GM12878 (cell line): Measurements from ENCODE around the gene STAG1. TPM values are rescaled to one million over a fixed set of nuclear protein-coding genes. Genes with fewer than 3 reads are reported as not detected.

Experiments
- ATAC-seq: fragments of 200-7000 bp; cut with Tn5 transposase; 3 replicates; pipeline ENCODE4 v1.9.1; 2020; ENCODE audit warnings: mild to moderate bottlenecking, moderate library complexity
- BruUV-seq: library from RNA; stranded (reverse); fragments of 400-500 nt; replicated peaks from 2 replicates; lab custom pipeline; 2021; lab: Mats Ljungman, UMichigan
- CTCF ChIA-PET: fragments of 300-600 bp; sonication (Branson Sonifier 250); formaldehyde crosslinking; extraction: SDS; loops from one replicate; lab custom pipeline; 2021; ENCODE audit warnings: inconsistent platforms; lab: Yijun Ruan, JAX
- POLR2A ChIA-PET: fragments of 350-600 bp; formaldehyde crosslinking; extraction: SDS; loops from one replicate; lab custom pipeline; 2021; ENCODE audit warnings: inconsistent platforms; lab: Charles Lee
- RAD21 ChIA-PET: fragments of 300-600 bp; sonication (Branson Sonifier 250); formaldehyde crosslinking; loops from one replicate; lab custom pipeline; 2023; ENCODE audit warnings: antibody characterized with exemption; ENCODE audit not compliant: unreplicated experiment; lab: Charles Lee
- SMC1A ChIA-PET: fragments of 300-600 bp; sonication (Branson Sonifier 250); formaldehyde crosslinking; loops from one replicate; lab custom pipeline; 2023; ENCODE audit not compliant: unreplicated experiment, uncharacterized antibody; lab: Charles Lee
- DNase-seq: peaks from one replicate; pipeline ENCODE4 v3.0.0-alpha.2; 2011; ENCODE audit warnings: low read depth, low spot score
- FAIRE-seq: peaks from 3 replicates; lab custom pipeline; 2011; peaks lifted over from hg19 to GRCh38; lab: Jason Lieb, UNC
- H2AFZ ChIP-seq: 2 replicates; pipeline ENCODE4 v1.6.0; 2011; ENCODE audit warnings: low read depth, low read length, control low read depth; ENCODE audit not compliant: control insufficient read depth
- H3K27ac ChIP-seq: 2 replicates; pipeline ENCODE4 v1.5.1; 2011; ENCODE audit warnings: control low read depth; ENCODE audit not compliant: control insufficient read depth, insufficient read depth
- H3K27me3 ChIP-seq, 2 experiments: replicated peaks in 1 of 2; 2 replicates each; pipeline versions ENCODE4 v1.6.0 to v1.6.1; 2011; ENCODE audit warnings: low read length in 1 of 2; ENCODE audit not compliant: control insufficient read depth in 2 of 2, insufficient read depth in 2 of 2
- H3K36me3 ChIP-seq, 2 experiments: 2 replicates each; pipeline ENCODE4 v1.5.1; 2011; ENCODE audit warnings: low read length in 1 of 2; ENCODE audit not compliant: control insufficient read depth in 2 of 2, insufficient read depth in 2 of 2
- H3K4me1 ChIP-seq: 2 replicates; pipeline ENCODE4 v1.6.1; 2011; ENCODE audit warnings: mild to moderate bottlenecking, low read length, moderate library complexity, mixed read lengths; ENCODE audit not compliant: control insufficient read depth, insufficient read depth
- H3K4me2 ChIP-seq: 2 replicates; pipeline ENCODE4 v1.6.0; 2011; ENCODE audit warnings: control low read depth; ENCODE audit not compliant: control insufficient read depth, insufficient read depth
- H3K4me3 ChIP-seq: fragments of 200-600 bp; sonication (generic); 2 replicates; pipeline ENCODE4 v1.5.1; 2016
- H3K79me2 ChIP-seq: 2 replicates; pipeline ENCODE4 v1.6.0; 2011; ENCODE audit warnings: low read length; ENCODE audit not compliant: control insufficient read depth, insufficient read depth
- H3K9ac ChIP-seq: 2 replicates; pipeline ENCODE4 v1.8.0; 2011; ENCODE audit warnings: low read length, control low read depth, mixed read lengths; ENCODE audit not compliant: control insufficient read depth, insufficient read depth
- H3K9me3 ChIP-seq: replicated peaks from 3 replicates; pipeline ENCODE4 v1.5.1; 2011; ENCODE audit warnings: mild to moderate bottlenecking, low read length; ENCODE audit not compliant: control insufficient read depth, insufficient read depth
- H4K20me1 ChIP-seq: 2 replicates; pipeline ENCODE4 v1.6.0; 2011; ENCODE audit not compliant: control insufficient read depth, insufficient read depth
- ATF7 ChIP-seq: fragments of 450-650 bp; IDR thresholded peaks from 2 replicates; pipeline ENCODE4 v1.6.1; 2016; ENCODE audit warnings: low read depth, mild to moderate bottlenecking
- BCL11A ChIP-seq: IDR thresholded peaks from 2 replicates; pipeline ENCODE4 v1.6.1; 2011; ENCODE audit warnings: low read depth, low read length
- CREB1 ChIP-seq: IDR thresholded peaks from 2 replicates; pipeline ENCODE4 v1.6.1; 2012; ENCODE audit warnings: low read depth, mild to moderate bottlenecking, inconsistent platforms
- LARP7 ChIP-seq: fragments of 450-650 bp; IDR thresholded peaks from 2 replicates; pipeline ENCODE4 v1.6.1; 2017; ENCODE audit warnings: mild to moderate bottlenecking
- POLR2A ChIP-seq: IDR thresholded peaks from 2 replicates; pipeline ENCODE4 v1.6.1; 2011; ENCODE audit warnings: low read depth, mild to moderate bottlenecking, low read length
- POU2F2 ChIP-seq: IDR thresholded peaks from 3 replicates; pipeline ENCODE4 v1.6.1; 2011; ENCODE audit warnings: low read depth, mild to moderate bottlenecking, low read length, borderline replicate concordance
- SP1 ChIP-seq: IDR thresholded peaks from one replicate; pipeline ENCODE4 v1.6.1; 2011; ENCODE audit warnings: low read depth, low read length
- SUPT20H ChIP-seq: IDR thresholded peaks from 2 replicates; pipeline ENCODE4 v1.6.1; 2011; ENCODE audit warnings: low read depth, mild to moderate bottlenecking, low read length, moderate library complexity, borderline replicate concordance; ENCODE audit not compliant: control insufficient read depth
- SUZ12 ChIP-seq: fragments of 200-600 bp; sonication (generic); IDR thresholded peaks from one replicate; pipeline ENCODE4 v1.6.1; 2018; ENCODE audit warnings: antibody characterized with exemption, mild to moderate bottlenecking; ENCODE audit not compliant: unreplicated experiment
- ZNF207 ChIP-seq: fragments of 450-650 bp; IDR thresholded peaks from 2 replicates; pipeline ENCODE4 v1.6.1; 2014; ENCODE audit warnings: antibody characterized with exemption, mild to moderate bottlenecking, borderline replicate concordance
- WGBS: methylation state at CpG from one replicate; pipeline ENCODE4 v1.1.6; 2016; ENCODE audit warnings: low lambda C conversion rate; ENCODE audit not compliant: insufficient replicate concordance, insufficient coverage; ENCODE audit errors: missing lambda C conversion rate; 5-methylcytosine and 5-hydroxymethylcytosine counted together
- in situ Hi-C: fragments of 300-500 bp; cut with MboI; formaldehyde crosslinking; loops from 9 replicates; pipeline ENCODE4 v1.14.3; 2018; ENCODE audit warnings: mixed read lengths
- intact Hi-C: fragments of 100-400 bp; cut with micrococcal nuclease; formaldehyde crosslinking; loops from one replicate; pipeline ENCODE4 v1.14.2; 2022; ENCODE audit not compliant: unreplicated experiment
- polyA plus RNA-seq, 11 experiments: library from polyadenylated mRNA; depleted of rRNA in 4 of 11; unstranded in 6 of 11; stranded (reverse) in 5 of 11; fragments of >200 nt; fragmentation: Nextera tagmentation in 4 of 11; fragmentation: Illumina TruSeq in 1 of 11; extraction: Ambion mirVana in 4 of 11; extraction: Trizol in 1 of 11; gene quantifications; 1 replicate in 1 of 11; 2 replicates in 10 of 11; pipeline versions ENCODE4 v1.2.1 to v1.2.3, GENCODE V29; 2011 to 2016; ENCODE audit warnings: inconsistent platforms in 2 of 11, missing spikeins in 2 of 11, low read depth in 1 of 11
- total RNA-seq, 4 experiments: library from RNA; depleted of rRNA in 3 of 4; stranded (reverse); fragments of >200 nt in 3 of 4; fragmentation: Illumina TruSeq in 1 of 4; extraction: Trizol in 1 of 4; gene quantifications; 2 replicates each; pipeline versions ENCODE4 v1.2.1 to v1.2.3, GENCODE V29; 2013 to 2021
- TF ChIP-seq, protein P1 (sequence below): IDR thresholded peaks from 2 replicates; pipeline ENCODE4 v1.6.1; 2012; ENCODE audit warnings: low read length, inconsistent platforms
- TF ChIP-seq, protein P2 (sequence below): fragments of 450-650 bp; IDR thresholded peaks from 2 replicates; pipeline ENCODE4 v1.6.1; 2017; ENCODE audit warnings: low read depth, mild to moderate bottlenecking, moderate library complexity
- TF ChIP-seq, protein P3 (sequence below): fragments of 450-650 bp; IDR thresholded peaks from 2 replicates; pipeline ENCODE4 v1.6.1; 2018; ENCODE audit warnings: borderline replicate concordance, mild to moderate bottlenecking; ENCODE audit not compliant: partially characterized antibody
- TF ChIP-seq, protein P4 (sequence below): fragments of 450-650 bp; IDR thresholded peaks from 2 replicates; pipeline ENCODE4 v1.6.1; 2016; ENCODE audit warnings: mild to moderate bottlenecking
- TF ChIP-seq, protein P5 (sequence below): fragments of 450-650 bp; IDR thresholded peaks from 2 replicates; pipeline ENCODE4 v1.6.1; 2017; ENCODE audit warnings: antibody characterized with exemption, mild to moderate bottlenecking, moderate library complexity

Gene STAG1
- total and polyA plus RNA-seq, 10 of the 15 experiments (the other 5 are each of a cell fraction or from before 2014, with no cell fraction given) = 4.4 to 30.1 (median 20.2) TPM

DNA sequence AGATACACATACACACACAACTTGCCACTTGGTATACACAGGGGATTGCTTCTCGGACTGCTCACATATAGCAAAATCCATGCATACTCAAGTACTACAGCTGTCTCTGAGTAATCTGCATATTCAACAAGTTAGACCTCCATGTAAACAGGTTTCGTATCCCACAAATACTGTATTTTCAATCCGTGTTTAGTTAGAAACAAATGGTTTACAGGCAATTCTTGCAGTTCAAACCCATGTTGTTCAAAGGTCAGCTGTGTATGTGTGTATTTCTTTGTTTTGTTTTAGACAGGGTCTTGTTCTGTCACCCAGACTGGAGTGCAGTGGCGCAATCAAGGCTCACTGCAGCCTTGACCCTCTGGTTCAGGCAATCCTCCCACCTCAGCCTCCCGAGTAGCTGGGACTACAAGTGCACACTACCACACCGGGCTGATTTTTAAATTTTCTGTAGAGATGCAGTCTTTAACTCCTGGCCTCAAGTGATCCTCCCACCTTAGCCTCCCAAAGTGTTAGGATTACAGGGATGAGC is 253.2 kb downstream of the STAG1 start:
- H3K4me2 ChIP-seq = no peak overlapping the region
- CTCF ChIA-PET = no interaction called here
- TF ChIP-seq, protein P1, sequence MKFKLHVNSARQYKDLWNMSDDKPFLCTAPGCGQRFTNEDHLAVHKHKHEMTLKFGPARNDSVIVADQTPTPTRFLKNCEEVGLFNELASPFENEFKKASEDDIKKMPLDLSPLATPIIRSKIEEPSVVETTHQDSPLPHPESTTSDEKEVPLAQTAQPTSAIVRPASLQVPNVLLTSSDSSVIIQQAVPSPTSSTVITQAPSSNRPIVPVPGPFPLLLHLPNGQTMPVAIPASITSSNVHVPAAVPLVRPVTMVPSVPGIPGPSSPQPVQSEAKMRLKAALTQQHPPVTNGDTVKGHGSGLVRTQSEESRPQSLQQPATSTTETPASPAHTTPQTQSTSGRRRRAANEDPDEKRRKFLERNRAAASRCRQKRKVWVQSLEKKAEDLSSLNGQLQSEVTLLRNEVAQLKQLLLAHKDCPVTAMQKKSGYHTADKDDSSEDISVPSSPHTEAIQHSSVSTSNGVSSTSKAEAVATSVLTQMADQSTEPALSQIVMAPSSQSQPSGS = no peak
- TF ChIP-seq POLR2A (no peak), SUZ12 (no peak), CREB1 (no peak), LARP7 (no peak), ZNF207 (no peak), ATF7 (no peak), POU2F2 (no peak), SP1 (no peak), BCL11A (no peak), SUPT20H (no peak)
- TF ChIP-seq, protein P2, sequence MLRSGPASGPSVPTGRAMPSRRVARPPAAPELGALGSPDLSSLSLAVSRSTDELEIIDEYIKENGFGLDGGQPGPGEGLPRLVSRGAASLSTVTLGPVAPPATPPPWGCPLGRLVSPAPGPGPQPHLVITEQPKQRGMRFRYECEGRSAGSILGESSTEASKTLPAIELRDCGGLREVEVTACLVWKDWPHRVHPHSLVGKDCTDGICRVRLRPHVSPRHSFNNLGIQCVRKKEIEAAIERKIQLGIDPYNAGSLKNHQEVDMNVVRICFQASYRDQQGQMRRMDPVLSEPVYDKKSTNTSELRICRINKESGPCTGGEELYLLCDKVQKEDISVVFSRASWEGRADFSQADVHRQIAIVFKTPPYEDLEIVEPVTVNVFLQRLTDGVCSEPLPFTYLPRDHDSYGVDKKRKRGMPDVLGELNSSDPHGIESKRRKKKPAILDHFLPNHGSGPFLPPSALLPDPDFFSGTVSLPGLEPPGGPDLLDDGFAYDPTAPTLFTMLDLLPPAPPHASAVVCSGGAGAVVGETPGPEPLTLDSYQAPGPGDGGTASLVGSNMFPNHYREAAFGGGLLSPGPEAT = no peak
- TF ChIP-seq, protein P3, sequence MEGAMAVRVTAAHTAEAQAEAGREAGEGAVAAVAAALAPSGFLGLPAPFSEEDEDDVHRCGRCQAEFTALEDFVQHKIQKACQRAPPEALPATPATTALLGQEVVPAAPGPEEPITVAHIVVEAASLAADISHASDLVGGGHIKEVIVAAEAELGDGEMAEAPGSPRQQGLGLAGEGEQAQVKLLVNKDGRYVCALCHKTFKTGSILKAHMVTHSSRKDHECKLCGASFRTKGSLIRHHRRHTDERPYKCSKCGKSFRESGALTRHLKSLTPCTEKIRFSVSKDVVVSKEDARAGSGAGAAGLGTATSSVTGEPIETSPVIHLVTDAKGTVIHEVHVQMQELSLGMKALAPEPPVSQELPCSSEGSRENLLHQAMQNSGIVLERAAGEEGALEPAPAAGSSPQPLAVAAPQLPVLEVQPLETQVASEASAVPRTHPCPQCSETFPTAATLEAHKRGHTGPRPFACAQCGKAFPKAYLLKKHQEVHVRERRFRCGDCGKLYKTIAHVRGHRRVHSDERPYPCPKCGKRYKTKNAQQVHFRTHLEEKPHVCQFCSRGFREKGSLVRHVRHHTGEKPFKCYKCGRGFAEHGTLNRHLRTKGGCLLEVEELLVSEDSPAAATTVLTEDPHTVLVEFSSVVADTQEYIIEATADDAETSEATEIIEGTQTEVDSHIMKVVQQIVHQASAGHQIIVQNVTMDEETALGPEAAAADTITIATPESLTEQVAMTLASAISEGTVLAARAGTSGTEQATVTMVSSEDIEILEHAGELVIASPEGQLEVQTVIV = no peak
- TF ChIP-seq, protein P4, sequence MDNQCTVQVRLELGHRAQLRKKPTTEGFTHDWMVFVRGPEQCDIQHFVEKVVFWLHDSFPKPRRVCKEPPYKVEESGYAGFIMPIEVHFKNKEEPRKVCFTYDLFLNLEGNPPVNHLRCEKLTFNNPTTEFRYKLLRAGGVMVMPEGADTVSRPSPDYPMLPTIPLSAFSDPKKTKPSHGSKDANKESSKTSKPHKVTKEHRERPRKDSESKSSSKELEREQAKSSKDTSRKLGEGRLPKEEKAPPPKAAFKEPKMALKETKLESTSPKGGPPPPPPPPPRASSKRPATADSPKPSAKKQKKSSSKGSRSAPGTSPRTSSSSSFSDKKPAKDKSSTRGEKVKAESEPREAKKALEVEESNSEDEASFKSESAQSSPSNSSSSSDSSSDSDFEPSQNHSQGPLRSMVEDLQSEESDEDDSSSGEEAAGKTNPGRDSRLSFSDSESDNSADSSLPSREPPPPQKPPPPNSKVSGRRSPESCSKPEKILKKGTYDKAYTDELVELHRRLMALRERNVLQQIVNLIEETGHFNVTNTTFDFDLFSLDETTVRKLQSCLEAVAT = no peak
- TF ChIP-seq, protein P5, sequence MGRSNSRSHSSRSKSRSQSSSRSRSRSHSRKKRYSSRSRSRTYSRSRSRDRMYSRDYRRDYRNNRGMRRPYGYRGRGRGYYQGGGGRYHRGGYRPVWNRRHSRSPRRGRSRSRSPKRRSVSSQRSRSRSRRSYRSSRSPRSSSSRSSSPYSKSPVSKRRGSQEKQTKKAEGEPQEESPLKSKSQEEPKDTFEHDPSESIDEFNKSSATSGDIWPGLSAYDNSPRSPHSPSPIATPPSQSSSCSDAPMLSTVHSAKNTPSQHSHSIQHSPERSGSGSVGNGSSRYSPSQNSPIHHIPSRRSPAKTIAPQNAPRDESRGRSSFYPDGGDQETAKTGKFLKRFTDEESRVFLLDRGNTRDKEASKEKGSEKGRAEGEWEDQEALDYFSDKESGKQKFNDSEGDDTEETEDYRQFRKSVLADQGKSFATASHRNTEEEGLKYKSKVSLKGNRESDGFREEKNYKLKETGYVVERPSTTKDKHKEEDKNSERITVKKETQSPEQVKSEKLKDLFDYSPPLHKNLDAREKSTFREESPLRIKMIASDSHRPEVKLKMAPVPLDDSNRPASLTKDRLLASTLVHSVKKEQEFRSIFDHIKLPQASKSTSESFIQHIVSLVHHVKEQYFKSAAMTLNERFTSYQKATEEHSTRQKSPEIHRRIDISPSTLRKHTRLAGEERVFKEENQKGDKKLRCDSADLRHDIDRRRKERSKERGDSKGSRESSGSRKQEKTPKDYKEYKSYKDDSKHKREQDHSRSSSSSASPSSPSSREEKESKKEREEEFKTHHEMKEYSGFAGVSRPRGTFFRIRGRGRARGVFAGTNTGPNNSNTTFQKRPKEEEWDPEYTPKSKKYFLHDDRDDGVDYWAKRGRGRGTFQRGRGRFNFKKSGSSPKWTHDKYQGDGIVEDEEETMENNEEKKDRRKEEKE = no peak
- TF ChIP-seq, all 136 proteins: peak for 0
- no peak overlapping the region for H3K9ac ChIP-seq
- H4K20me1 ChIP-seq = no peaks in the 10 kb centered on the region
- in situ Hi-C loops = no loop called here
- no TSS peak for BruUV-seq
- no peaks in the 10 kb centered on the region for H3K79me2 ChIP-seq
- DNase-seq (no peak), ATAC-seq (no peak), FAIRE-seq (no peak)
- no peak overlapping the region for H3K4me3 ChIP-seq
- no peaks in the 10 kb centered on the region for H3K9me3 ChIP-seq
- intact Hi-C loops = no loop called here
- H3K4me1 ChIP-seq = no peaks in the 10 kb centered on the region
- H3K27me3 ChIP-seq = no peaks in the 10 kb centered on the region
- ChIA-PET RAD21 (no interaction called here), SMC1A (interaction anchor here (0.6 to 1.2 kb wide), 2 partner anchors 25 to 357 kb away, joined by 3 read pairs; no protein-coding TSS in a partner anchor), POLR2A (interaction anchor here (0.6 to 1.0 kb wide), 2 partner anchors 253 to 366 kb away, joined by 3 to 5 read pairs; partner anchors contain the start of gene STAG1)
- peaks cover 0 to 5% of the 10 kb centered on the region in 2 experiments; a peak in 2 of 4 replicates for H3K36me3 ChIP-seq
- H2AFZ ChIP-seq = no peak overlapping the region
- WGBS = 98% methylated on average over 6 of the region's 6 CpGs
- no peak overlapping the region for H3K27ac ChIP-seq
